Large intestine (tissue), 3 donors: Measurements from ENCODE around the gene CSNK1E. TPM values are rescaled to one million over a fixed set of nuclear protein-coding genes. Genes with fewer than 3 reads are reported as not detected.
A peak's percentile ranks its signal among the peaks of the same experiment; 100 is the strongest.

Experiments used
- DNase-seq, 2 donors: peaks; one replicate each; pipeline versions ENCODE4 v3.0.0 to v3.0.0-alpha.2; 2013
- H3K27ac ChIP-seq: one replicate; pipeline ENCODE4 v1.5.1; 2013; ENCODE audit warnings: low read length
- H3K27me3 ChIP-seq: 2 replicates; pipeline ENCODE4 v1.6.1; 2013; ENCODE audit warnings: low read length; ENCODE audit not compliant: control insufficient read depth, insufficient read depth
- H3K36me3 ChIP-seq: 2 replicates; pipeline ENCODE4 v1.6.1; 2013; ENCODE audit warnings: low read length; ENCODE audit not compliant: control insufficient read depth, insufficient read depth
- H3K4me1 ChIP-seq: one replicate; pipeline ENCODE4 v1.6.1; 2013; ENCODE audit warnings: low read length; ENCODE audit not compliant: control insufficient read depth, insufficient read depth
- H3K4me3 ChIP-seq: one replicate; pipeline ENCODE4 v1.5.1; 2013; ENCODE audit warnings: low read length
- H3K9me3 ChIP-seq: one replicate; pipeline ENCODE4 v1.6.1; 2013; ENCODE audit warnings: mild to moderate bottlenecking, low read depth, low read length, moderate library complexity; ENCODE audit not compliant: control insufficient read depth
- WGBS: methylation state at CpG from one replicate; pipeline ENCODE4 v1.1.5; 2013; ENCODE audit warnings: low lambda C conversion rate; ENCODE audit not compliant: insufficient coverage; 5-methylcytosine and 5-hydroxymethylcytosine counted together
- polyA plus RNA-seq: library from polyadenylated mRNA; unstranded; fragments of 120-200 nt; gene quantifications from one replicate; pipeline ENCODE4 v1.2.1, GENCODE V29; 2013

The CSNK1E gene
- polyA plus RNA-seq, 1 donor: 125 TPM

GRCh38 chr22:38336699-38337098 lies 19.5 kb upstream of the CSNK1E start:
- no peak overlapping the region for H3K27ac ChIP-seq
- H3K4me1 ChIP-seq: peaks cover 7% of the 10 kb centered on the region
- no peaks in the 10 kb centered on the region for H3K36me3 ChIP-seq
- H3K4me3 ChIP-seq: peak overlapping the region; percentile 49
- WGBS: no CpG with 5 or more reads among the region's 9 CpGs
- DNase-seq: no peak
- H3K27me3 ChIP-seq: peaks cover 9% of the 10 kb centered on the region
- H3K9me3 ChIP-seq: no peaks in the 10 kb centered on the region

GRCh38 chr22:38335077-38335476 lies 17.8 kb upstream of the CSNK1E start:
- Histone ChIP-seq H3K4me1 (peaks cover 7% of the 10 kb centered on the region), H3K9me3 (no peaks in the 10 kb centered on the region), H3K27me3 (peaks cover 9% of the 10 kb centered on the region), H3K36me3 (no peaks in the 10 kb centered on the region), H3K4me3 (no peak overlapping the region), H3K27ac (no peak overlapping the region)
- no peak for DNase-seq
- 89% methylated on average over 1 of the region's 3 CpGs for WGBS

- Histone ChIP-seq H3K27ac (no peak overlapping the region), H3K4me3 (no peak overlapping the region), H3K4me1 (no peaks in the 10 kb centered on the region), H3K9me3 (no peaks in the 10 kb centered on the region), H3K27me3 (no peaks in the 10 kb centered on the region), H3K36me3 (no peaks in the 10 kb centered on the region)
- no CpG with 5 or more reads among the region's 16 CpGs for WGBS
- DNase-seq: no peak
Observed at GRCh38 chr22:38327805-38328204, 10.6 kb upstream of the CSNK1E start.

DNA sequence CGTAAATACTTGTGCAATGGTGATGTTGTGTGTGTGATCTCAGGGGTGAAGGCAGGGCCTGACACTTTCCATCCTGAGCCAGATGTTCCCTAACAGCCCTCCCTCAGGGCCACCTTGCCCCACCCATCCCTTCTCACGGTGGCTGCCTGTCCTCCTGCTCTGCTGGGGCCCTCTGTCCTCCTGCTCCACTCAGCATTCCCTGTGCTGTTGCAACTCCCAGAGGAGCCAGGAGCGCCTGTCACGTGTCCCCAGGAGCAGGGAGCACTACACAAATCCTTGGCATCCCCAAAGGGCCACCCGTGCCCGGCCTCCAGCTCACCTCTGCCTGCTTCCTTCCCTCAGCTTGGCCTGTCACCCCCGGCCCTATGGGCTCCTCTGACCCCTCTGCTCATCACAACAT lies 10.2 kb upstream of the CSNK1E start:
- WGBS: no CpG with 5 or more reads among the region's 7 CpGs
- no peak for DNase-seq
- no peaks in the 10 kb centered on the region for H3K27me3 ChIP-seq
- no peaks in the 10 kb centered on the region for H3K9me3 ChIP-seq
- no peaks in the 10 kb centered on the region for H3K36me3 ChIP-seq
- H3K27ac ChIP-seq: no peak overlapping the region
- no peaks in the 10 kb centered on the region for H3K4me1 ChIP-seq
- no peak overlapping the region for H3K4me3 ChIP-seq

DNA sequence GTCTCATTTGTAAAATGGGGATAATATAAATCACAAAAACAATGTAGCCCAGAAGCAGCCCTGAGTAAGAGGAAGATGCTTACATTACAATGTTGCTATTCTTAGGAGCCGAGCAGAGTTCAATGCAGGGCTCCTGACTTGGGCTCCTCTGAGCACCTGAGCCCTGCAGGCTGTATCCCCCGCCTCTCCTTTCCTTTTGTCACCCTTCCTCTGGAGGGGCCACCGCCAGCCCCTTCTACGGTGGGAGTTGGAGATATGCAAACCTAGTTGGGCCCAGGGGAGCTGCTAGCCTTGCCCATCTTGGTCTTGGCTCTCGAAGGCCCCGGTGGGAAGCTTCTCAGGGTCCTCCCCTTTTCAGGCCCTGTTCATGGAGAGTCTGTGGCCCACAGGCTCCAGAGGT lies 8.4 kb upstream of the CSNK1E start:
- H3K4me1 ChIP-seq: no peaks in the 10 kb centered on the region
- no peak overlapping the region for H3K4me3 ChIP-seq
- no peak overlapping the region for H3K27ac ChIP-seq
- no peak for DNase-seq
- no CpG with 5 or more reads among the region's 6 CpGs for WGBS
- no peaks in the 10 kb centered on the region for H3K9me3 ChIP-seq
- no peaks in the 10 kb centered on the region for H3K27me3 ChIP-seq
- no peaks in the 10 kb centered on the region for H3K36me3 ChIP-seq

DNA sequence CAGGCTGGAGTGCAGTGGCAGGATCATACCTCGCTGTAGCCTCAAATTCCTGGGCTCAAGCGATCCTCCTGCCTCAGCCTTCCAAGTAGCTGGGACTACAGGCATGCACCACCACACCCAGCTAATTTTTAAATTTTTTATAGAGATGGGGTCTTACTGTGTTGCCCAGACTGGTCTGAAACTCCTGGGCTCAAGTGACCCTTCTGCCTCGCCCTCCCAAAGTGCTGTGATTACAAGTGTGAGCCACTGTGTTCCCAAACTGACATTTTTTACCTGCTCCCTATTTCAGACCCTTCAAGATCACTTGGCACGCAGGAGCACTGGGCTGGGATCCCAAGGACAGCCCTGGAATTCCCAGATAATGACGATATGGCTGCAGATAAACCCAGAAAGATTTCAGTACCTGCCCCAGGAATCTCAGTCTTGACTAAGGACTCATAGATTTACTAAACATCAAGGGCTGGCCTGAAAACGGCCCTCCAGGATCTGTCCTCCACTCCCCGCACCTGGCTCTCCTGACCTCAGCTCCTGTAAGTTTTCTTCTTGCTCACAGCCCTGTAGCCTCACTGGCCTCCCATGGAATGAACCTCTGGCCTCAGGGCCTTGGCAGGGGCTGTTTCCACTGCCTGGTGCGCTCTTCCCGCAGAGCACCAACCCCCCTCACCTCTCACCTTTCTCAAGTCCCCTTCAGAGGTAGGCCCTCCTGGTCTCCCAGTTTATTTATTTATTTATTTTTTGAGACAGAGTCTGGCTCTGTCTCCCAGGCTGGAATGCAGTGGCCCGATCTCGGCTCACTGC lies 3.6 kb upstream of the CSNK1E start:
- Histone ChIP-seq H3K4me1 (peaks cover 14% of the 10 kb centered on the region), H3K27me3 (no peaks in the 10 kb centered on the region), H3K36me3 (no peaks in the 10 kb centered on the region), H3K4me3 (no peak overlapping the region), H3K27ac (no peak overlapping the region), H3K9me3 (no peaks in the 10 kb centered on the region)
- DNase-seq: no peak
- no CpG with 5 or more reads among the region's 11 CpGs for WGBS

GRCh38 chr22:38318792-38319773 lies 1.9 kb upstream of the CSNK1E start:
- H3K4me3 ChIP-seq: no peak overlapping the region
- WGBS: no CpG with 5 or more reads among the region's 14 CpGs

DNA sequence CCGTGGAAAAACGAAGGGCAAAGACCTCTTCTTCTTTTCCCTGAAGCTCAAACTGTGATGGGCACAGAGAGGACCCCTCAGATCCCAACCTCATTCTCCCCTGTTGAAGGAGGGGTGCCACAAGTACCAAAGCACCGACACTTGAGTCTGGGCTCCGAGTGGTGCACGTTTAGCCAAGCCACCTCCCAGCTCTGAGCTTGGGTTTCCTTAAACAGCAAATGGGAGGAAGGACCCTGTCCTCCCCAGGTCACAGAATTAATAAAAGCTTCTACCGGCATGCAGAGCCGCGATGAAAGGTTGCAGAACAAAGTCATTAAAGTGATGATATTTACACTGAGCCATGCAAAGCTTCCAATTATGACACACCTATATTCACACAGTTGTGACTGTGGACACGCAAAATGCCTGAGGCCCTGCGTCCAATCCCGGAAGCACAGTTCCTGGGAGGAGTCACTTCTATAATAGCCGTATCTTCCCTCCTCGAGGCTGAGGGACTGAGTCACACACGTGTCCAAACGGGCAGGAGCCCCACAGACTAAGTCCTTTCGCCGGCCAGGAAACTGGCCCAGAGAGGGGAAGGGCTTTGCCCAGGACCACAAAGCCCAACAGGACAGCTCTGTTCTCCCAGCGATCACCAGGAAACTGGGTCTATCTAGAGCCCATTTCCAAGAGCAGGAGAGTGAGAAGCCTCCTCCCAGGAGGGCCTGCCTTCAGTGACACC lies 922 bp upstream of the CSNK1E start:
- no CpG with 5 or more reads among the region's 18 CpGs for WGBS
- Histone ChIP-seq H3K36me3 (peaks cover 10% of the 10 kb centered on the region), H3K4me1 (peaks cover 26% of the 10 kb centered on the region), H3K4me3 (peak overlapping the region; percentile 61), H3K27me3 (no peaks in the 10 kb centered on the region), H3K9me3 (no peaks in the 10 kb centered on the region), H3K27ac (peak overlapping the region; percentile 95)
- peak; percentile 90 to 95 for DNase-seq

More at GRCh38 chr22:38318792-38319773, 1.9 kb upstream of the CSNK1E start:
- H3K4me1 ChIP-seq: peaks cover 22% of the 10 kb centered on the region
- no peaks in the 10 kb centered on the region for H3K9me3 ChIP-seq
- no peak for DNase-seq
- peak overlapping the region; percentile 95 for H3K27ac ChIP-seq
- no peaks in the 10 kb centered on the region for H3K27me3 ChIP-seq
- H3K36me3 ChIP-seq: peaks cover 1% of the 10 kb centered on the region

- Histone ChIP-seq H3K36me3 (peaks cover 20% of the 10 kb centered on the region), H3K27me3 (no peaks in the 10 kb centered on the region), H3K4me3 (peak overlapping the region; percentile 71), H3K4me1 (peaks cover 26% of the 10 kb centered on the region), H3K27ac (peak overlapping the region; percentile 93), H3K9me3 (no peaks in the 10 kb centered on the region)
- peak; percentile 56 to 81 for DNase-seq
- 0% methylated on average over 2 of the region's 52 CpGs for WGBS
Observed at GRCh38 chr22:38316364-38317121, 690 bp downstream of the CSNK1E start.
